ENCODE data around the gene CAPS2.

CAPS2 gene

GRCh38 chr12:75305412-75306332 lies 24.5 kb downstream of the CAPS2 start:
- H2AFZ ChIP-seq (ENCODE audit: low read length): no peak overlapping the region
- no peak overlapping the region for H3K9ac ChIP-seq (ENCODE audit: low read length)
- no peaks in the 10 kb centered on the region for H3K79me2 ChIP-seq (ENCODE audit: insufficient read depth, low read length)
- H3F3A ChIP-seq (ENCODE audit: insufficient read depth, low read length): no peaks in the 10 kb centered on the region
- no peaks in the 10 kb centered on the region for H3K9me2 ChIP-seq (ENCODE audit: low read depth, low read length)
- no peaks in the 10 kb centered on the region for H3K9me3 ChIP-seq (ENCODE audit: low read length)
- H4K20me1 ChIP-seq (ENCODE audit: insufficient read depth, low read length): no peaks in the 10 kb centered on the region
- no peaks in the 10 kb centered on the region for H3K36me3 ChIP-seq (ENCODE audit: insufficient read depth, low read length)
- no peak overlapping the region for H3K27ac ChIP-seq (ENCODE audit: low read depth, low read length, poor library complexity, severe bottlenecking)
- no peak for TF ChIP-seq EZH2 (IDR thresholded peaks at IDR 0.05; ENCODE audit: borderline replicate concordance, low read length)
- H3K4me2 ChIP-seq (ENCODE audit: low read length): no peak overlapping the region
- no peaks in the 10 kb centered on the region for H3K4me1 ChIP-seq (ENCODE audit: insufficient read depth, low read length, severe bottlenecking)
- H3K4me3 ChIP-seq (ENCODE audit: low read depth, low read length, poor library complexity, severe bottlenecking): no peak overlapping the region
- no peaks in the 10 kb centered on the region for H3K27me3 ChIP-seq (ENCODE audit: insufficient read depth, low read length)

- Histone ChIP-seq H3K9me2 (ENCODE audit: low read depth, low read length) (no peaks in the 10 kb centered on the region), H3K27ac (ENCODE audit: low read depth, low read length, poor library complexity, severe bottlenecking) (no peak overlapping the region), H3F3A (ENCODE audit: insufficient read depth, low read length) (no peaks in the 10 kb centered on the region), H2AFZ (ENCODE audit: low read length) (no peak overlapping the region), H3K27me3 (ENCODE audit: insufficient read depth, low read length) (no peaks in the 10 kb centered on the region), H3K9ac (ENCODE audit: low read length) (no peak overlapping the region), H3K79me2 (ENCODE audit: insufficient read depth, low read length) (no peaks in the 10 kb centered on the region), H3K36me3 (ENCODE audit: insufficient read depth, low read length) (no peaks in the 10 kb centered on the region), H3K4me3 (ENCODE audit: low read depth, low read length, poor library complexity, severe bottlenecking) (no peak overlapping the region), H3K4me2 (ENCODE audit: low read length) (no peak overlapping the region), H3K9me3 (ENCODE audit: low read length) (no peaks in the 10 kb centered on the region), H3K4me1 (ENCODE audit: insufficient read depth, low read length, severe bottlenecking) (no peaks in the 10 kb centered on the region), H4K20me1 (ENCODE audit: insufficient read depth, low read length) (no peaks in the 10 kb centered on the region)
- TF ChIP-seq CTCF (IDR thresholded peaks at IDR 0.05; ENCODE audit: low read length): no peak
- TF ChIP-seq EZH2 (IDR thresholded peaks at IDR 0.05; ENCODE audit: borderline replicate concordance, low read length): no peak
Observed at GRCh38 chr12:75302781-75303180, 27.3 kb downstream of the CAPS2 start.

GRCh38 chr12:75302225-75302624 lies 27.9 kb downstream of the CAPS2 start:
- H3K9me2 ChIP-seq (ENCODE audit: low read depth, low read length): no peaks in the 10 kb centered on the region
- no peaks in the 10 kb centered on the region for H3K36me3 ChIP-seq (ENCODE audit: insufficient read depth, low read length)
- H3K27ac ChIP-seq (ENCODE audit: low read depth, low read length, poor library complexity, severe bottlenecking): no peak overlapping the region
- H3K4me2 ChIP-seq (ENCODE audit: low read length): no peak overlapping the region
- no peaks in the 10 kb centered on the region for H3K9me3 ChIP-seq (ENCODE audit: low read length)
- no peak overlapping the region for H3K9ac ChIP-seq (ENCODE audit: low read length)
- no peaks in the 10 kb centered on the region for H3K4me1 ChIP-seq (ENCODE audit: insufficient read depth, low read length, severe bottlenecking)
- H3K4me3 ChIP-seq (ENCODE audit: low read depth, low read length, poor library complexity, severe bottlenecking): no peak overlapping the region
- TF ChIP-seq EZH2 (IDR thresholded peaks at IDR 0.05; ENCODE audit: borderline replicate concordance, low read length) (no peak), CTCF (IDR thresholded peaks at IDR 0.05; ENCODE audit: low read length) (no peak)
- H3F3A ChIP-seq (ENCODE audit: insufficient read depth, low read length): no peaks in the 10 kb centered on the region
- no peaks in the 10 kb centered on the region for H3K27me3 ChIP-seq (ENCODE audit: insufficient read depth, low read length)
- H4K20me1 ChIP-seq (ENCODE audit: insufficient read depth, low read length): no peaks in the 10 kb centered on the region
- no peak overlapping the region for H2AFZ ChIP-seq (ENCODE audit: low read length)
- no peaks in the 10 kb centered on the region for H3K79me2 ChIP-seq (ENCODE audit: insufficient read depth, low read length)

All from OCI-LY1 (cell line).